HepG2 (cell line): ENCODE results near the gene BICDL2. TPM values are rescaled to one million over a fixed set of nuclear protein-coding genes. Genes with fewer than 3 reads are reported as not detected.

Experiments
- BCL6 ChIP-seq: IDR thresholded peaks from 2 replicates; pipeline ENCODE4 v1.6.1; 2016; ENCODE audit warnings: missing genetic modification reagents, missing compliant biosample characterization
- CC2D1A ChIP-seq: sonication (generic); formaldehyde crosslinking; IDR thresholded peaks from 2 replicates; pipeline ENCODE4 v1.8.1; 2023; ENCODE audit warnings: mild to moderate bottlenecking, missing genetic modification reagents
- CHCHD3 ChIP-seq: sonication (generic); formaldehyde crosslinking; IDR thresholded peaks from 2 replicates; pipeline ENCODE4 v1.8.0; 2022; ENCODE audit warnings: mild to moderate bottlenecking, missing genetic modification reagents, moderate library complexity
- GATAD2A ChIP-seq: IDR thresholded peaks from 2 replicates; pipeline ENCODE4 v1.6.1; 2016
- HNF4A ChIP-seq: sonication (generic); formaldehyde crosslinking; IDR thresholded peaks from 2 replicates; pipeline ENCODE4 v1.4.0; 2020; ENCODE audit warnings: missing genetic modification reagents
- KLF13 ChIP-seq: sonication (generic); formaldehyde crosslinking; IDR thresholded peaks from 2 replicates; pipeline ENCODE4 v1.4.0; 2020; ENCODE audit warnings: mild to moderate bottlenecking, missing genetic modification reagents
- MYPOP ChIP-seq: sonication (generic); formaldehyde crosslinking; IDR thresholded peaks from 2 replicates; pipeline ENCODE4 v1.8.1; 2023; ENCODE audit warnings: mild to moderate bottlenecking, moderate library complexity, missing genetic modification reagents
- PRPF4 ChIP-seq: fragments of 200-400 bp; formaldehyde crosslinking; IDR thresholded peaks from 2 replicates; pipeline ENCODE4 v1.6.1; 2016; ENCODE audit warnings: low read length, low read depth; ENCODE audit not compliant: poor library complexity, severe bottlenecking
- SUZ12 ChIP-seq: fragments of 150-350 bp; IDR thresholded peaks from 2 replicates; pipeline ENCODE4 v1.6.1; 2014; ENCODE audit warnings: low read depth, low read length
- TCF7L2 ChIP-seq: IDR thresholded peaks from 2 replicates; pipeline ENCODE4 v1.6.1; 2011; ENCODE audit warnings: mild to moderate bottlenecking, low read depth, low read length, moderate library complexity
- ZBTB37 ChIP-seq: sonication (generic); formaldehyde crosslinking; IDR thresholded peaks from 2 replicates; pipeline ENCODE4 v1.4.0; 2020; ENCODE audit warnings: mild to moderate bottlenecking, missing genetic modification reagents
- ZBTB7B ChIP-seq: sonication (generic); formaldehyde crosslinking; IDR thresholded peaks from 2 replicates; pipeline ENCODE4 v1.4.0; 2020; ENCODE audit warnings: missing genetic modification reagents
- ZNF17 ChIP-seq: sonication (generic); formaldehyde crosslinking; IDR thresholded peaks from 2 replicates; pipeline ENCODE4 v1.5.0; 2020; ENCODE audit warnings: mild to moderate bottlenecking, missing genetic modification reagents
- ZNF207 ChIP-seq: fragments of 450-650 bp; IDR thresholded peaks from 2 replicates; pipeline ENCODE4 v1.6.1; 2016; ENCODE audit warnings: antibody characterized with exemption, borderline replicate concordance
- ZNF839 ChIP-seq: sonication (generic); formaldehyde crosslinking; IDR thresholded peaks from 2 replicates; pipeline ENCODE4 v1.4.0; 2020; ENCODE audit warnings: missing genetic modification reagents, mild to moderate bottlenecking, borderline replicate concordance
- polyA plus RNA-seq, 8 experiments: library from polyadenylated mRNA; depleted of rRNA in 3 of 8; stranded (reverse) in 7 of 8; unstranded in 1 of 8; fragments of >200 nt; fragmentation: Illumina TruSeq in 4 of 8; extraction: Trizol in 4 of 8; gene quantifications; 2 replicates each; pipeline versions ENCODE4 v1.2.1 to v1.2.3, GENCODE V29; 2011 to 2016; ENCODE audit warnings: low read depth in 4 of 8, missing spikeins in 1 of 8, mixed read lengths in 1 of 8; ENCODE audit not compliant: insufficient read depth in 1 of 8
- total RNA-seq, 5 experiments: library from RNA; depleted of rRNA; stranded (reverse); fragments of >200 nt; fragmentation: Illumina TruSeq; extraction: Trizol; gene quantifications; 2 replicates each; pipeline ENCODE4 v1.2.3, GENCODE V29; 2016; ENCODE audit warnings: low read depth in 1 of 5
- TF ChIP-seq, protein P1 (sequence below): sonication (generic); formaldehyde crosslinking; IDR thresholded peaks from 2 replicates; pipeline ENCODE4 v1.5.1; 2020; ENCODE audit warnings: missing genetic modification reagents, mild to moderate bottlenecking, borderline replicate concordance
- TF ChIP-seq, protein P2 (sequence below): sonication (generic); formaldehyde crosslinking; IDR thresholded peaks from 2 replicates; pipeline ENCODE4 v1.4.0; 2020; ENCODE audit warnings: missing genetic modification reagents
- TF ChIP-seq, protein P3 (sequence below): sonication (generic); formaldehyde crosslinking; IDR thresholded peaks from 2 replicates; pipeline ENCODE4 v1.5.0; 2020; ENCODE audit warnings: mild to moderate bottlenecking, missing genetic modification reagents
- TF ChIP-seq, protein P4 (sequence below): sonication (generic); formaldehyde crosslinking; IDR thresholded peaks from 2 replicates; pipeline ENCODE4 v1.4.0; 2020; ENCODE audit warnings: missing genetic modification reagents, mild to moderate bottlenecking, borderline replicate concordance

The BICDL2 gene
- total and polyA plus RNA-seq, 2 of the 13 experiments (the other 11 are each of a cell fraction or from before 2014, with no cell fraction given) = 0.12 TPM; not detected in 1

DNA sequence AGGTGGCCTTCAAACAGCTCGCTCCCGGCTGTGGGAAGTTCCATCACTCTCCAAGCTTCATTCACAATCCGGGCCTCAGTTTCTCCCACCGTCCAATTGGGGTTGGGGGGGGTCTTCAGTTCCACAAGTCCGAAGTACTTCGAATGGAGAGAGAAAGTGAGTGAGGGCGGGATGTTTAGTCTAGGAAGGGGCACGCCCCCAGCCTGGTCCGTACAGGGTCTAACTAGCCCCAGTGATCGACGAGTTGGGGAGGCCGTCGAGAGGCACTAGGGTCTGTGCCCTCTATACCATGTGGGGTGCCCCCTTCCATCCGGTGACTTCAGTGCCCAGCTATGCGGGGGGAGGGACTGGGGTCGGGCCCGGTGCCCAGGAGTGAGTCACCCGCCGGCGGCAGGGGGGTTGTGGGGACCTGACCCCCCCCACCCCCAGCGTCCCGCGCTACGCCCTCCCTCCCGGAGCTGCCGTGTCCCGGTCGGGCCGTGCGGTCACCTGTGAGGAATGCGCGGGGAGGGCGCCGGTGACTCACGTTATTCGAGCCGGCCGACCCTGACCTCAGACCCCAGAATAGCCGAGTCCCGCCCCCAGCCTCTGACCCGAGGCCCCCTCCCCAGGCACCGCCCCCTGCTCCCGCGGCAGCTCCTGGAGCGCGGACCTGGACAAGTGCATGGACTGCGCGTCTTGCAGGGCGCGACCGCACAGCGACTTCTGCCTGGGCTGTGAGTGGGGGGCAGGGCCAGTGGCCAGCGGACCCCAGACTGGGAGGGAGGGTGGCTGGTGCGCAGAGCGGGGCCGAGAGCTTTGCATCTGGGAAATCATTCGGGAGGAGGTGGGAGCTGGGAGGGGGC is 15.9 kb downstream of the BICDL2 start (continued):
- TF ChIP-seq, protein P1, sequence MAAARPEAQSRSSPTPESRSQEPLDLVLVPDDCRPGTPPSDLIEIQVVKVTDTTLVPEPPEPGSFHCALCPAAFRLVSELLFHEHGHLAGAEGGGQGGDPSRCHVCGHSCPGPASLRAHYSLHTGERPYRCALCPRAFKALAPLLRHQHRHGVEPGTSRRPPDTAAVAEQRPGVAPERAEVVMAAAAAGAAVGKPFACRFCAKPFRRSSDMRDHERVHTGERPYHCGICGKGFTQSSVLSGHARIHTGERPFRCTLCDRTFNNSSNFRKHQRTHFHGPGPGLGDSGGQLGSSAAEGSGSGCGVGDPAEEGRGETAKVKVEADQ (CRISPR knock-in tag) = peak; percentile 85
- TF ChIP-seq, protein P2, sequence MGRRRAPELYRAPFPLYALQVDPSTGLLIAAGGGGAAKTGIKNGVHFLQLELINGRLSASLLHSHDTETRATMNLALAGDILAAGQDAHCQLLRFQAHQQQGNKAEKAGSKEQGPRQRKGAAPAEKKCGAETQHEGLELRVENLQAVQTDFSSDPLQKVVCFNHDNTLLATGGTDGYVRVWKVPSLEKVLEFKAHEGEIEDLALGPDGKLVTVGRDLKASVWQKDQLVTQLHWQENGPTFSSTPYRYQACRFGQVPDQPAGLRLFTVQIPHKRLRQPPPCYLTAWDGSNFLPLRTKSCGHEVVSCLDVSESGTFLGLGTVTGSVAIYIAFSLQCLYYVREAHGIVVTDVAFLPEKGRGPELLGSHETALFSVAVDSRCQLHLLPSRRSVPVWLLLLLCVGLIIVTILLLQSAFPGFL (CRISPR knock-in tag) = no peak
- 0 out of 2 replicates have a peak, but pooled peaks have one; percentile 45 for TF ChIP-seq ZNF17 (CRISPR knock-in tag)
- TF ChIP-seq ZBTB7B (CRISPR knock-in tag) = no peak; the same call in 1 of the 2 replicates
- 0 out of 2 replicates have a peak, but pooled peaks have one; percentile 8 for TF ChIP-seq MYPOP (CRISPR knock-in tag)
- TF ChIP-seq KLF13 (CRISPR knock-in tag) = no peak
- TF ChIP-seq BCL6 (CRISPR knock-in tag) = peak; percentile 64
- 0 out of 2 replicates have a peak, but pooled peaks have one; percentile 21 for TF ChIP-seq ZNF839 (CRISPR knock-in tag)
- no peak for TF ChIP-seq ZNF207
- TF ChIP-seq CHCHD3 (CRISPR knock-in tag) = no peak
- TF ChIP-seq ZBTB37 (CRISPR knock-in tag) = no peak
- TF ChIP-seq, protein P3, sequence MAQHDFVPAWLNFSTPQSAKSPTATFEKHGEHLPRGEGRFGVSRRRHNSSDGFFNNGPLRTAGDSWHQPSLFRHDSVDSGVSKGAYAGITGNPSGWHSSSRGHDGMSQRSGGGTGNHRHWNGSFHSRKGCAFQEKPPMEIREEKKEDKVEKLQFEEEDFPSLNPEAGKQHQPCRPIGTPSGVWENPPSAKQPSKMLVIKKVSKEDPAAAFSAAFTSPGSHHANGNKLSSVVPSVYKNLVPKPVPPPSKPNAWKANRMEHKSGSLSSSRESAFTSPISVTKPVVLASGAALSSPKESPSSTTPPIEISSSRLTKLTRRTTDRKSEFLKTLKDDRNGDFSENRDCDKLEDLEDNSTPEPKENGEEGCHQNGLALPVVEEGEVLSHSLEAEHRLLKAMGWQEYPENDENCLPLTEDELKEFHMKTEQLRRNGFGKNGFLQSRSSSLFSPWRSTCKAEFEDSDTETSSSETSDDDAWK (CRISPR knock-in tag) = no peak
- no peak for TF ChIP-seq TCF7L2
- no peak for TF ChIP-seq SUZ12
- 0 out of 2 replicates have a peak, but pooled peaks have one; percentile 12 for TF ChIP-seq HNF4A (CRISPR knock-in tag)
- no peak for TF ChIP-seq CC2D1A
- TF ChIP-seq, protein P4, sequence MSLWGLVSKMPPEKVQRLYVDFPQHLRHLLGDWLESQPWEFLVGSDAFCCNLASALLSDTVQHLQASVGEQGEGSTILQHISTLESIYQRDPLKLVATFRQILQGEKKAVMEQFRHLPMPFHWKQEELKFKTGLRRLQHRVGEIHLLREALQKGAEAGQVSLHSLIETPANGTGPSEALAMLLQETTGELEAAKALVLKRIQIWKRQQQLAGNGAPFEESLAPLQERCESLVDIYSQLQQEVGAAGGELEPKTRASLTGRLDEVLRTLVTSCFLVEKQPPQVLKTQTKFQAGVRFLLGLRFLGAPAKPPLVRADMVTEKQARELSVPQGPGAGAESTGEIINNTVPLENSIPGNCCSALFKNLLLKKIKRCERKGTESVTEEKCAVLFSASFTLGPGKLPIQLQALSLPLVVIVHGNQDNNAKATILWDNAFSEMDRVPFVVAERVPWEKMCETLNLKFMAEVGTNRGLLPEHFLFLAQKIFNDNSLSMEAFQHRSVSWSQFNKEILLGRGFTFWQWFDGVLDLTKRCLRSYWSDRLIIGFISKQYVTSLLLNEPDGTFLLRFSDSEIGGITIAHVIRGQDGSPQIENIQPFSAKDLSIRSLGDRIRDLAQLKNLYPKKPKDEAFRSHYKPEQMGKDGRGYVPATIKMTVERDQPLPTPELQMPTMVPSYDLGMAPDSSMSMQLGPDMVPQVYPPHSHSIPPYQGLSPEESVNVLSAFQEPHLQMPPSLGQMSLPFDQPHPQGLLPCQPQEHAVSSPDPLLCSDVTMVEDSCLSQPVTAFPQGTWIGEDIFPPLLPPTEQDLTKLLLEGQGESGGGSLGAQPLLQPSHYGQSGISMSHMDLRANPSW (CRISPR knock-in tag) = no peak
- TF ChIP-seq PRPF4 = no peak
- TF ChIP-seq GATAD2A (CRISPR knock-in tag) = peak; percentile 71
